ENCODE results near the gene KRT86.

GRCh38 chr12:52235001-52235764, 39.3 kb upstream of the KRT86 start:
- TF ChIP-seq ZNF76 (tag by site-specific recombination; IDR thresholded peaks at IDR 0.05; ENCODE audit: borderline replicate concordance, low read depth): no peak
- TF ChIP-seq MYNN (tag by site-specific recombination; IDR thresholded peaks at IDR 0.05; ENCODE audit: borderline replicate concordance): no peak
- TF ChIP-seq ZEB2 (tag by site-specific recombination; IDR thresholded peaks at IDR 0.05): no peak
- no peak for TF ChIP-seq ZNF561 (tag by site-specific recombination; IDR thresholded peaks at IDR 0.05; ENCODE audit: borderline replicate concordance)
